ENCODE results near the gene GNAT3. TPM values are rescaled to one million over a fixed set of nuclear protein-coding genes. Genes with fewer than 3 reads are reported as not detected.

The GNAT3 gene
- total RNA-seq, 1 donor from 2014 or later = not detected

Other genes starting within 250 kb of the GNAT3 start
- 1,230 TPM for gene CD36, start 126.6 kb upstream of the GNAT3 start, total RNA-seq

Data from Right ventricle myocardium inferior (tissue), 1 donor.